B cell (primary cell): ENCODE data around the gene AFF3.

Source experiments
- EZH2 ChIP-seq: IDR thresholded peaks from 2 replicates; pipeline ENCODE4 v1.6.1; 2012; ENCODE audit warnings: borderline replicate concordance, low read depth, mild to moderate bottlenecking, moderate library complexity, low read length; ENCODE audit not compliant: insufficient read depth, poor library complexity, severe bottlenecking
- TF ChIP-seq, protein P1 (sequence below): fragments of 200-600 bp; IDR thresholded peaks from one replicate; pipeline ENCODE4 v1.8.0; 2022; ENCODE audit warnings: antibody characterized with exemption, mild to moderate bottlenecking

DNA sequence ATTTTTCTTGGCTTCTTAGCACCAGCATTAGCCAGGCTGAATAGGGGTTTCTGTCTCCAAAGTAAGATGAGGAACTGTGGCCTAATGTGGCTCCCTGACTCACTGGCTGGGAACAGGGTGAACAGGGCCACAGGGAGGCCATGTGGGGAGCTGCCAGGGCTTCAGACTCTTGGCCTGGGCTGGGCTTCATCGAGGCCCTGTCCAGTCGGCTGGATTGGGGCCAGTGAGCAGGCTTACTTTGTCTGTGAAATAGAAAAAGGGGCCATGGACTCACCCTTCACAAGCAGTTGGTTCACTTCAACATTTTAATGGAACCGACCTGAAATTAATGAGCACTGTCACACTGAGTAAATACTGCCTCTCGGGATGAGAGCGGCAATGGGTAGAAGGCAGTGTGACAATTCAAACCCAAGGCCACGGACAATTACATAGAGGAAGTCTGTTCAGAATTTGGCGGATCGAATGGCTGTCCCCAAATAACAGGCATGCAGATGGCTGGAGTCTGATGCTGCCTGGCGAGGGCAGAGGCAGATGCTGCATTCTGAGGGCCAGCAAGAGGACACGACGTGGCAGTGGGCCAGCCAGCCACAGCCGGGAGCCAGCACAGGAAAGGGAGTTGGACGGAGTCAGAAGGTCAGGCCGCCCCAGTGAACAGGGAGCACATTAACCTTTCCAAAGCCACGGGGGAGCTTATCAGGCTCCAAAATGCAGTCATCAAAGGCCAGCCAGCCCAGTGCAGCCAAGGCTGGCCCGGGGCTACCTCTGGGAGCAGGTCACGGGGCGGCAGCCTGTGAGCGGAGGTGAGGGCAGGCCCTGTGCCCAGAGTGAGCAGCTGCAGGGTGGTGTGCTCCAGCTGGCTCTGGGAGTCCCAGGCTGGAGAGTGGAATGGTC, 506.0 kb downstream of the AFF3 start:
- TF ChIP-seq, protein P1, sequence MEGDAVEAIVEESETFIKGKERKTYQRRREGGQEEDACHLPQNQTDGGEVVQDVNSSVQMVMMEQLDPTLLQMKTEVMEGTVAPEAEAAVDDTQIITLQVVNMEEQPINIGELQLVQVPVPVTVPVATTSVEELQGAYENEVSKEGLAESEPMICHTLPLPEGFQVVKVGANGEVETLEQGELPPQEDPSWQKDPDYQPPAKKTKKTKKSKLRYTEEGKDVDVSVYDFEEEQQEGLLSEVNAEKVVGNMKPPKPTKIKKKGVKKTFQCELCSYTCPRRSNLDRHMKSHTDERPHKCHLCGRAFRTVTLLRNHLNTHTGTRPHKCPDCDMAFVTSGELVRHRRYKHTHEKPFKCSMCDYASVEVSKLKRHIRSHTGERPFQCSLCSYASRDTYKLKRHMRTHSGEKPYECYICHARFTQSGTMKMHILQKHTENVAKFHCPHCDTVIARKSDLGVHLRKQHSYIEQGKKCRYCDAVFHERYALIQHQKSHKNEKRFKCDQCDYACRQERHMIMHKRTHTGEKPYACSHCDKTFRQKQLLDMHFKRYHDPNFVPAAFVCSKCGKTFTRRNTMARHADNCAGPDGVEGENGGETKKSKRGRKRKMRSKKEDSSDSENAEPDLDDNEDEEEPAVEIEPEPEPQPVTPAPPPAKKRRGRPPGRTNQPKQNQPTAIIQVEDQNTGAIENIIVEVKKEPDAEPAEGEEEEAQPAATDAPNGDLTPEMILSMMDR, result no peak
- no peak for TF ChIP-seq EZH2
